Smooth muscle cell of the coronary artery (primary cell): ENCODE data around the gene TVP23B. TPM values are rescaled to one million over a fixed set of nuclear protein-coding genes. Genes with fewer than 3 reads are reported as not detected.

Experiments used
- total RNA-seq: library from RNA; depleted of rRNA; stranded (reverse); fragments of >200 nt; gene quantifications from 2 replicates; pipeline ENCODE4 v1.2.3, GENCODE V29; 2014; ENCODE audit warnings: low replicate concordance

The TVP23B gene
- total RNA-seq = 70.6 and 122 TPM in 2 replicates

DNA sequence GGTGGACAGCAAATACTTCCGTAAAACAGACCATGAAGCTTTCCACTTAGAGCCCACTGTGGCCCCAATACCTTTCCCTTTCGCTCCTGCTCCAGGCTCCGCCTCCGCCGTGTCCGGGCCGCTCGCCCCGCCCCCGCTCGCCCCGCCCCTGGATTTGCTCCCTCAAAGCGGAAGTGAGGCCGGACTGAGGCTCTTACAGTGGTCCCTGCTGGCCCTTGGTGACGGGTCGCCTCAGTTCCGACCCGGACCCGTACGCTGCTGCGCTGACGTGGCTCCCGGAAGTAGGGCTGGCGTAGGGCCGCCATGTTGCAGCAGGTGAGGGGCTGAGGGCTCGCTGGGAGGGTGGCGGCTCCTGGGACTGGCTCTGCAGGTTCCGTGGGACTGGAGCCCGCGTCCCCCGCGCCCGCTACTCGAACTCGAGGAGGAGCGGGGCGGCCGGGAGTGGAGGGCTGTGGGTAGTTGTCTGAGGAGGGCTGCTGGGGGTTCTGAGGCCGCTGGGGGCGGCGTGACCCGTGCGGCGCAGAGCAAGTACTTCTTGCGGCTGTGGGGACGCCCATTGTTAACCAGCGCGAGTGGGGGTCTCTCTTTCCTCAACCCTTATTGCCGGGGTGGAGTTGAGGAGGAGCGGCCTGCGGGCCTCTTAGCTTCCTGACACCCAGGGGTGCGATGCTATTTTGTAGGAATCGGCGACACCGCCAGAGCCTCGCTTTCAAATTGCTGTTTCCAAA, at the start of gene TVP23B:
TSS of gene TVP23B (plus strand) at position 193 of the 728 bp plus-strand sequence. CDS start at position 304, 111 bp downstream.

DNA sequence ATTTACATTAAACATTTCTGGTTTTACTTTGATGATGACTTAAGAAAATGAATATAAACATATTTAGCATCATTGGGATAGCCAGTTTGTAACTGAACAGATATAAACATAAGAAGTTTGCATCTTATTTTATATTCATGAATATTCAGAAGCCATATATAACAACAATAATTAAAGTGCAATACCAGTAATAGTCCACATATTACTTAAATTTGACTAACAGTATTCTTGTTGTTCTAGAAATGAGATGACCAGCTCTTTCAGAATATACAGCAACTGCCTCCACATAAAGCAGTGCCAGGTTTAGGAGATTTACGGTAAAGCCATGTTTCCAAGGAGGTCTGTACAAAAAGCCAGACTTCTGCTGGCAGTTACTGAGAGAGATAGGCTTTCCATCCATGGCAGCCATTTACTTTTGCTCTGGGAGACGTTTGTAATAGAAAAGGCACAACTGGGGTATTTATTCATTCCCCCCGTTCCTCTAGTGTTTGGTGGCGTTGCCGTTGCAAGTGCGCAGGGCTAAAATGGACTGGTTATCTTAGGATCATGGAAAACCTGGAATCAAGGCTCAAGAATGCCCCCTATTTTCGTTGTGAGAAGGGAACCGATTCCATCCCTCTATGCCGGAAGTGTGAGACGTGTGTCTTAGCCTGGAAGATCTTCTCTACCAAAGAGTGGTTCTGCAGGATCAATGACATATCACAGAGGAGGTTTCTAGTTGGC, 37.1 kb upstream of the TVP23B start, which contains the start of gene FBXW10:
TSS of gene FBXW10 (plus strand) at position 356 of the 723 bp plus-strand sequence. CDS start at position 547, 191 bp downstream.

Other genes with a start within 250 kb of the TVP23B start
- gene TBC1D28, start 136.8 kb upstream of the TVP23B start, total RNA-seq = not detected in 2 replicates
- gene FOXO3B, start 98.9 kb upstream of the TVP23B start, total RNA-seq = 2.7 and 3.8 TPM in 2 replicates
- gene FBXW10, start 37.1 kb upstream of the TVP23B start, total RNA-seq = under 0.01 TPM in 1 of 2 replicates, not detected in the other
- gene PRPSAP2, start 76.9 kb downstream of the TVP23B start, total RNA-seq = 28.7 and 60.1 TPM in 2 replicates
- under 0.01 and 0.47 TPM in 2 replicates for gene SLC5A10, start 171.0 kb downstream of the TVP23B start, total RNA-seq
- gene FAM83G, start 223.6 kb downstream of the TVP23B start, total RNA-seq = 1.6 and 14.3 TPM in 2 replicates